Measurements from ENCODE around the gene SYT11.
A peak's percentile ranks its signal among the peaks of the same experiment; 100 is the strongest.
"Not testable (repeated sequence)": the region's sequence is repeated elsewhere in the genome, so short reads cannot be mapped to it uniquely, and the experiment has no call there.

The SYT11 gene, protein sequence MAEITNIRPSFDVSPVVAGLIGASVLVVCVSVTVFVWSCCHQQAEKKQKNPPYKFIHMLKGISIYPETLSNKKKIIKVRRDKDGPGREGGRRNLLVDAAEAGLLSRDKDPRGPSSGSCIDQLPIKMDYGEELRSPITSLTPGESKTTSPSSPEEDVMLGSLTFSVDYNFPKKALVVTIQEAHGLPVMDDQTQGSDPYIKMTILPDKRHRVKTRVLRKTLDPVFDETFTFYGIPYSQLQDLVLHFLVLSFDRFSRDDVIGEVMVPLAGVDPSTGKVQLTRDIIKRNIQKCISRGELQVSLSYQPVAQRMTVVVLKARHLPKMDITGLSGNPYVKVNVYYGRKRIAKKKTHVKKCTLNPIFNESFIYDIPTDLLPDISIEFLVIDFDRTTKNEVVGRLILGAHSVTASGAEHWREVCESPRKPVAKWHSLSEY

DNA sequence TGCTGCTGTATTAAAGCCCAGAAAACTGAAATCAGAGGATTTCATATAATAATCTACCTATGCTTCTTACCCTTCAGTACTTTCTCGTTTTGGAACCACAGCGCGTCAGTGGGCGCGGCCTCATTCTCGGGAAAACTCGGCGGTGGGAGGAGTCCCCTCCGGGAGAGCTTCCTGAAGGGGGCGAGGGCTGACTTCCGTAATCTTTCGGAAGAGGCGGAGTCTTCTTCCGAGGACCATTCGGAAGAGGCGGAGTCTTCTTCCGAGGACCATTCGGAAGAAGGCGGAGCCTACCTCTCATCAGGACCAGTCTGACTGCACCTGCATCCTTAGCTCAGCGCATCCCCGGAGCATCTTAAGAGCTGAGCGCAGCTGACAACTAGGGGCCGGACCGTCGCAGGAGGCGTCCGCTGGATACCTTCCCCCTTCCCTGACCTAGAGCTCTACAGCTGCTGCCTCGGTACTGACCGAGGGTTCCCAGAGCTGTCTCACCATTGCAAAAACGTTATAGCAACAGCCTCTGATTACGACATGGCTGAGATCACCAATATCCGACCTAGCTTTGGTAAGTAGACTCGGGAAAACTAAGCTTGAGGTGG lies at the start of gene SYT11:
SYT11 (plus strand) TSS at position 334 of the 596 bp plus-strand sequence; CDS start at position 529, 195 bp downstream.
- DNase-seq (ENCODE audit: low read depth), result peak; percentile 85

DNA sequence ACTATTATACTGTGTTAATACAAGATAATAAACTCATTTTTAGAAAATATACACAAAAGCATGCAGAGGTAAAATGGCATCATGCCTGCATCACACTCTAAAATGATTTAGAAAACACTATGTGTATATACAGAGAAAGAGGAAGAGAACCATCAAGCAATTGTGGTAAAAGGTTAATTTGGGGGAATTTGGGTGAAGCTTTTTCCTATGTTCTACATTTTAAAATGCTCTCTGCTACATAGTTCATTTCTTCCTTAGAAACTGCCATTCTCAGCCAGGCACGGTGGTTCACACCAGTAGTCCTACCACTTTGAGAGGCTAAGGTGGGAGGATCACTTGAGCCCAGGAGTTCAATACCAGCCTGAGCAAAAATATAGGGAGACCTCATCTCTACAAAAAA lies 46.5 kb upstream of the SYT11 start:
- no peak for DNase-seq (ENCODE audit: low read depth)

DNA sequence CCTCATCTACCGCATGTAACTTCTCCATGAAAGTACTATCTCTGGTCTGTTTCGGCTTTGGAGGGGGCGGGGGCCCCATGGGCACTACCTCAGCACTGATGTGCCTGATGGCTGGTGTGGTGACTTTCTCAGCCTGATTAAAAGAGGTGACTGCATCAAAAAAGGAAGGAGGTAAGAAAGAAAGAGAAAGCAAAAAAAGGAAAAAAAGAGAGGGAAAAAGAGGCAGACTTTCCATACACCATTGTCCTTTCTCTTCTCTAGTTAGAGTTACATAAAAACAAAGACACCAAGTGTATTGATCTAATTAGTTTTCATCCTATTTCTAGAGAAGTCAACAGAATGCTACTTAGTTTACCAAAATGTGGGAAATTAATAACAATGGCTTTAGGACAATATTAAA lies 45.7 kb upstream of the SYT11 start:
- no peak for DNase-seq (ENCODE audit: low read depth)

DNA sequence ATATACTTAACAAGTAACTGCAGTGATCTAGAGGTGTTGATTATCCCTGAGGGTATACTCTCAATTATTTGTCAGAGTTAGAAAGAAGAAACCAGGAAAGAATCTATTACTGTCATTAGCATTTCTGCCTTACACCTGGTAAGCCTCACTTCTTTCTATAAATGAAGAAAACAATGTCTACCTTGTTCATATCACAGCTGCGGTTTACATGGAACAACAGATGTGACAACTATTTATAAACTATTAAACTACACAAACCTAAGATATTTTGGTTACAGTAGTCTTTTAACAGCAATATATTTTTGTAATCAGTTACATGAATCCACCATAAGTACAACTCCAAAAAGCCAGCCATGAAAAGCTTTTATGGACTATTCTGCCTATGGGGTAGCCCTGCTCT lies 43.0 kb upstream of the SYT11 start:
- DNase-seq (ENCODE audit: low read depth), result no peak

DNA sequence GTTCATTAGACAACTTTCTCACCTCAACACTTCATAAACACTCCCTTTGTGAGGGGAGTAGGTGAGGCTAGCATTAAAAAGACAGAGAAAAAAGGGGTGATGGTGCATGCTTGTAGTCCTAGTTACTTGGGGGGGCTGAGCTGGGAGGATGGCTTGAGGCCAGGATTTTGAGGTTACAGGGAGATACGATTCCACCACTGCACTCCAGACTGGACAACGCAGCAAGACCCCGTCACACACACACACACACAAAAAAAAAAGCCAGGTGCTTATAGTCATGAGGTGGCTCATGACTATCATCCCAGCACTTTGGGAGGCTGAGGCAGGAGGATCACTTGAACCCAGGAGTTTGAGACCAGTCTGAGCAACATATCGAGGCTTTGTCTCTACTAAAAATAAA lies 31.9 kb upstream of the SYT11 start:
- DNase-seq (ENCODE audit: low read depth), result no peak

DNA sequence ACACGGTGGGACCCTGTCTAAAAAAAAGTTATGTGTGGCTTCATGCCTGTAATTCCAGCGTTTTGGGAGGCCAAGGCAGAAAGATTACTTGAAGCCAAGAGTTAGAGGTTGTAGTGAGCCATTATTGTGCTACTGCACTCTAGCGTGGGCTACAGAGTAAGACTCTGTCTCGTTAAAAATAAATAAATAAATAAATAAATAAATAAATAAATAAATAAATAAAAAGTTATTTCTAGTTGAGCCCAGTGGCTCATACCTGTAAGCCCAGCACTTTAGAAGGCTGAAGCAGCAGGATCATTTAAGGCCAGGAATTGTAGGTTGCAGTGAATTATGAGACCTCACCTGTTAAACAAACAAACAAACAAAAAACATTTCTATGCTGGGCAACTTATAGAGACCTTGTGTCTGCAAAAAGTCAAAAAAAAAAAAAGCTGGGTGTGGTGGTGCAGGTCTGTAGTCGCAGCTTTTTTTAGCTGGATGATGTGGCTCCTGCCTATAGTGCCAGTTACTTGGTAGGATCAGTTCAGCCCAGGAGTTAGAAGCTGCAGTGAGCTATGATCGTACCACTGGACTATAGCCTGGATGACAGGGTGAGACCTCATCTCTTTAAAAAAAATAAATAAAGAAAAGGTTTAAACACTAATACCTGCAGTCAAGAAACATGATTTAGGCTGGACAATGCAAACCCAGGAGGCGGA lies 27.9 kb upstream of the SYT11 start:
- no peak for DNase-seq (ENCODE audit: low read depth)

DNA sequence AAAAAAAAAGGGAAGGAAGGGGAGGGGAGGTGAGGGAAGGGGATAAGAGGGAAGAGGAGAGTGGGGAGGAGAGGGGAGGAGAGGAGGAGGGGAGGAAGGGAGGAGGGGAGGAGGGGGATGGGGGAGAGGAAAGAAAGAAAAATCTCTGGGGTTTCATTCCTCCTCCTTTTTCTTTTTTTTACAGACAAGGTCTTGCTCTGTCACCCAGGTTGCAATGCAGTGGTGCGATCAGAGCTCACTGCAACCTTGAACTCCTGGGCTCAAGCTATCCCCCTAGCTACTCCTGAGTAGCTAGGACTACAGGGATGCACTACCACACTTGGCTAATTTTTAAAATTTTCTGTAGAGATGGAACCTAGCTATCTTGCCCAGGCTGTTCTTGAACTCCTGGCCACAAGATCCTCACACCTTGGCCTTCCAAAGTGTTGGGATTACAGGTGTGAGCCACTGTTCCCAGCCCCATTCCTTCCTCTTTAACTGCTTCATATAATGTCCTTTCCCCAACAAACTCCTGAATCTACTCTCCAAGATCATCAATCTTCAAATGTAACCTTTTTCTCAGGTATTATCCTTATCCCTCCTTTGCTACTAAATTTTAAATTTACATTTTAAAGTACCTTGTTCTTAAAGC lies 25.6 kb upstream of the SYT11 start:
- DNase-seq (ENCODE audit: low read depth), result no peak

DNA sequence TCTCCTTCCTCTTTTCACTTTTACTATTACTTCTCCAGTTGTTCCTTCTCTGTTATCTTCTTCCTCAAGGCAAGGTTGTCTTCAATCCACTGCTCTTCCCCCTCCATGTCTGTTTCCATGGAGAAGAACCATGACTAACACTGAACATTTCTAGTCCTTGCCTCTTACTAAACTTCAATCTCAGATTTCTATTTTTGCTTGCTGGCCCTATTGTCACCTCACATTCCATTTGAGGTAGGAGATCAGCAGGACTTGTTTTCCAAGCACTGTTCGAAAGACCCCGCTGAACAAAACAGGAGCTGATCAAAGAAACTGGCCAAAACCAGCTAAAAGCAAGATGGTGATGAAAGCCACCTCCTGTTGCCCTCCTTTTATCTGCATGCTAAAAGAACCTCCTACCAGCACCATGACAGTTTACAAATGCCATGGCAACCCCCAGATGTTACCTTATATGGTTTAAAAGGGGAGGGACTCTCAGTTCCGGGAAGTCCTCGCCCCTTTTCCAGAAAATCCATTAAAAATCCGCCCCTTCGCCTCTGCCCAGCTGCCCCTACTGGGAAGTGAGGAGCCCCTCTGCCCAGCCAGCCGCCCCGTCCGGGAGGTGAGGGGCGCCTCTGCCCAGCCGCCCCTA lies 25.0 kb upstream of the SYT11 start:
- DNase-seq (ENCODE audit: low read depth), result no peak

DNA sequence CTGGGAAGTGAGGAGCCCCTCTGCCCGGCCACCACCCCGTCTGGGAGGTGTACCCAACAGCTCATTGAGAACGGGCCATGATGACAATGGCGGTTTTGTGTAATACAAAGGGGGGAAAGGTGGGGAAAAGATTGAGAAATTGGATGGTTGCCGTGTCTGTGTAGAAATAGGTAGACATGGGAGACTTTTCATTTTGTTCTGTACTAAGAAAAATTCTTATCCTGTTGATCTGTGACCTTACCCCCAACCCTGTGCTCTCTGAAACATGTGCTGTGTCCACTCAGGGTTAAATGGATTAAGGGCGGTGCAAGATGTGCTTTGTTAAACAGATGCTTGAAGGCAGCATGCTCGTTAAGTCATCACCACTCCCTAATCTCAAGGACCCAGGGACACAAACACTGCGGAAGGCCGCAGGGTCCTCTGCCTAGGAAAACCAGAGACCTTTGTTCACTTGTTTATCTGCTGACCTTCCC lies 24.4 kb upstream of the SYT11 start:
- DNase-seq (ENCODE audit: low read depth), result not testable (repeated sequence)

DNA sequence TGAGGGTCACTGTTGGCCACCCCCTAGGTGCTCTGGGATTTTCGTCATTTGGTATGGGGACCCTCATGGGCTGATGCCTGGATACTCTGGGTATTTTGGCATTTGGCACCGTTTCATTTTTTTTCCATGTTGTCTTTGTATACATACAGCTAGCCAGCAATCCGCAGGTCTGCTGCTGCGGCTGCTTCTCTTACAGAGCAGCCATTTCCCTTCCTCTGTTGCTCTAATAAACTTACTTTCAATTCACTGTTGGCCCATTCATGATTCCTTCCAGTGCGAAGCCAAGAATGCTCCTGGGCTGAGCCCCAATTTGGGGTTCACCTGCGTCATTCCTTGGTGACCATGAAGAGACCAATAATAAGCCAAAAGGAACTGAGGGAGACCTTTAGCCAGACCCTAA lies 23.8 kb upstream of the SYT11 start:
- DNase-seq (ENCODE audit: low read depth), result no peak

DNA sequence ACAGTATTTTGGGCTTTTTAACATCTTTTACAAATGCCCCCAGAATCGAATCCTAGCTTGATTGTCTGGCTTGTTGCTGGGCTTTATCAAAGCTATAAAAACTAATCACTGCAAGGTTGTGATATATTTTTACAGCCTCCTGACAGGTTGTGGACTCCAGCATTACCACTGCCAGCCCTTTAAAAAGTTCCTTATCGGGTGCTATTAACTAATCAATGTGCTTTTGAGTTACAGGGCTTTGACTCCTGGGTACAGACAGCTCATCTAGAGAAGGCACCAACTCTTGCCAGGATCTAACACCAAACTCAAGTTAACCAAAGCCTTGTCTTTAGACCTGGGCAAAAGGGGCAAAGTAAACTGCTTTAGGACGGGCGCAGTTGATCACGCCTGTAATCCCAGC lies 19.0 kb upstream of the SYT11 start:
- DNase-seq (ENCODE audit: low read depth), result no peak

DNA sequence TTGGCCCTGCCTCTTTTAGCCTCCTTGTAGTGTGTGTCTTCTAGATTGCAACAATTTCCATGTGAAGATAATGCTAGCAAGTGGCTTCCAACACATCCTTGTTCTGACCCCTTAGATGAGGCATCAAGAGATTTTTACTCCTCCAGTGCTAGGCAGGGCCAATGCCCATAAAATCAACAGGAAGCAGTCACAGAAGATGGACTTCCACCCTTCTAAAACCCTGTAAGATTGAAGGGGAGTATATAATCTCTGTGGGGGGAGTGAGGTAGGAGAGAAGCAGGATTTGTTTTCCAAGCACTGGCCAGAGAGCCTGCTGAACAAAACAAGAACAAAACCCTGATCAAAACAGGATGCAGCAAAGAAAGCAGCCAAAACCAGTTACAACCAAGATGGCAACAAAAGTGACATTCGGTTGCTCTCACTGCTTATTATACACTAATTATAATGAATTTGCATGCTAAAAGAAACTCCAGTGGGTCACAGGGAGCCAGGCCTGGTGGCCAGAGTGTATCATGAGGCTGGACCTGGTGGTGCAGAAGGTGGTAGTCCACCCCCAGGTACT lies 14.4 kb upstream of the SYT11 start:
- DNase-seq (ENCODE audit: low read depth), result no peak

DNA sequence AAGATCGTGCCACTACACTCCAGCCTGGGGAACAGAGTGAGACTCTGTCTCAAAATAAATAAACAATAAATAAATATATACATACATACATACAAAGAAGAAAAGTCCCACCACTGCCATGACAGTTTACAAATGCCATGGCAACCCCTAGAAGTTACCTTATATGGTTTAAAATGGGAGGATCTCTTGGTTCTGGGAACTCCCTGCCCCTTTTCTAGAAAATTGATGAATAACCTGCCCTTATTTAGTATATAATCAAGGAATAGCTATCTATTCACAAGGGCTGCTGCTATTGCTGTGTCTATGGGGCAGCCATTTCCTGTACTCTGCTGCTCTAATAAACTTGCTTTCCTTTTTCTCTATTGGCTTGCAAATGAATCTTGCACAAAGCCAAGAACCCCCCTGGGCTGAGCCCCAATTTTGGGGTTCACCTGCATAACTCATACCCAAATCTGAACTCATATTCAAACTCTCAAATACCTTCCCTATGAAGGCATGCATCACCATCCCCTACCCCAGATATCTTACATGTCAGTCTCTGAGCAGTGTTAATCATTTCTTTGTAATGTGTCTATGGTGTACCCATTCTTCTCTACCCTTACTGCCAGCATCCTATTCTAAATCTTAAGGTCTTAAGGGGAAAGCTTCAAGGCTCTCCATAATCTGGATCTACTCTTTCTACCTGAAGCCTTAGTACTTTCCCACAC lies 11.4 kb upstream of the SYT11 start:
- no peak for DNase-seq (ENCODE audit: low read depth)

DNA sequence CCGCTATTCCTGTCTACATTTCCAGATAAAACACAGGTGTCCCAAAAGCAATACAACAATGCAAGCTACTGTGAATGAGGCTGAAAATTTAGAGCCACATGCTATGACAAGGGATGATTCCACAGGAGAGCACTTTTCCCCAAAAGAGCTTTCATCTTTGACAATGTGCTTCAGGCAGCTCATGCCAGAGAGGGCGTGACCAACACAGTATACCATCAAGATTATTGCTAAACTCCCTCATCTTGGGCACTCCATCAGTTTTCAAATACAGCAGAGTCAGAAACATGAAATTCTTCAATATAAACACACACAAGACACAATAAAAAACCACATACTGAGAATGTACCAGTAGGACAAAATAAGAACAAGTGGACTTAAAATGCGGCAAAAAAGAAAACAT lies 9.0 kb upstream of the SYT11 start:
- no peak for DNase-seq (ENCODE audit: low read depth)

DNA sequence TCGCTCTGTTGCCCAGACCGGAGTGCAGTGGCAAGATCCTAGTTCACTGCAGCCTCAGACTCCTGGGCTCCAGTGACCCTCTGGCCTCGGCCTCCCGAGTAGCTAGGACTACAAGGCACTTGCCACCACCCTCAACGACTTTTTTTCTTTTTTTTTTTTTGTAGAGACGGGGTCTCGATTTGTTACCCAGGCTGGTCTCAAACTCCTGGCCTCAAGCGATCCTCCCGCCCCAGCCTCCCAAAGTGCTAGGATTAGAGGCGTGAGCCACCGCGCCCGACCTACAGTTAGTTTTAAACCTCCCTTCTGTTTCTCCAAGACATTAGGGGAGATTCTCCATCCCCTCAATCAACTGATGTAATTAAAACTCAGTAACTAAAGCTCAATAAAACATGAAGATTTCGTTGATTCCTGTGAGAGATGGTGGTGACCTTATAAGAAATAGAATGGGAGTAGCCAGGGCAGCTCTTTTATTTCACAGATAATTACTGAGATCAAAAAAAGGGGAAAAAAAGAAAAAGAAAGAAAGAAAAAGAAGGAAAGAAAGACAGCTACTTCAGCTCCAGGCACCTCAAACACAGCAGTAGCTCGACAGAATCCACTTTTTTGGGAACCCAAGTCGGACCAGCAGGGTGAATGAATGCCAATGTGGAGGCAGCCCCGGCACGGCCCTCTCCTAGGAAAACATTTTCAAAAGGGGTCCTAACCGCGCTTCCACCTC lies 3.0 kb upstream of the SYT11 start:
- DNase-seq (ENCODE audit: low read depth), result no peak

DNA sequence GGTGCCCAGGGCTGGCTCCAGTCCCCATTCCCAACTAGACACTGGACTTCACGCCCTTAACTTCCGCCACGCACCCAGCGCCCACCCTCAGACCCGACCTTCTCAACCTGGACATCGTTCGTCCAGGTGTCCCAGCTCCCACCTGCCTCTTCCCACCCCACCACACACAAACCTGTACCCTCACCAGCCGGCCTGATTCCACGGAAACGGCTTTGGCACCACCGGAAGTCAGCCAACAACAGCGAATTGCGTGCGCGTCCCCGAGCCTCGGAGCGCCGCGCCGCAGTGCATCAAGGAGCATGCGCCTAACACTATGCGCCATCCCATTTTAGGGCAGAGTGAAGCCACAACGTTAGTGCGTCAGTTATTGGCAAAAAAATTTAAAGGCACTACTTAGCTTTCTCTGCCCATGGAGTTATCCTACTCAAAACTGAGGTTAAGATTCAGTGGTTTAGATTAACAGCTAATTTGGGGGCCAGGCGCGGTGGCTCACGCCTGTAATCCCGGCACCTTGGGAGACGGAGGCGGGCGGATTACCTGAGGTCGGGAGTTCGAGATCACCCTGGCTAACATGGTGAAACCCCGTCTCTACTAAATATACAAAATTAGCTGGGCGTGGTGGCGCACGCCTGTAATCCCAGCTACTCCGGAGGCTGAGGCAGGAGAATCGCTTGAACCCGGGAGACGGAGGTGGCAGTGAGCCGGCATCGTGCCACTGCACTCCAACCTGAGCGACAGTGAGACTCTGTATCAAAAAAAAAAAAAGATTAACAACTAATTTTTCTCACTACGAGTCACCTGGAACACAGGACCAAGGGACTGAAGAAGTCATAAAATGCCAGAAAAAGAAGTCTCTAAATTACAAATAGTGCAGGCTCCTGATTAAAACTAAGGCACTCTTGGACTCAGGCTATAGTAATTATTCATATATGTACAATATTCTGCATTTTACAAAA lies 2.1 kb upstream of the SYT11 start, which contains the start of gene GON4L:
GON4L (minus strand) TSS at position 240 of the 956 bp plus-strand sequence. CDS start 3,434 bp downstream, outside the sequence.
- DNase-seq (ENCODE audit: low read depth), result peak; percentile 66

DNA sequence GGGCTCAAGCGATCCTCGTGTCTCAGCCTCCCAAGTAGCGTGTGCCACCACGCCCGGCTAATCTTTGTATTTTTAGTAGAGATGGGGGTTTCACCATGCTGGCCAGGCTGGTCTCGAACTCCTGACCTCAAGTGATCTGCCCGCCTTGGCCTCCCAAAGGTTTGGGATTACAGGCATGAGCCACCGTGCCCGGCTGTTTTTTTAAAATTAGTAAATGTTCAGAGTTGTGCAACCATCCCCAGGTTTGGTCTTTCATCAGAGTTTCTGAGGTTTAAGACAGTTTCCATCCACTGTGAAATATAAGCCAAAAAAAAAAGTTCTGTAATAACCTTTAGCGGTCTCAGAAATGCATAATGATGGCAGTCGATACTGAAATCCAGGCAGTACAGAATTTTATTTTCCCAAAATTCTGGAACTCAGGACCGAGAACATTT lies 550 bp upstream of the SYT11 start:
- no peak for DNase-seq (ENCODE audit: low read depth)

DNA sequence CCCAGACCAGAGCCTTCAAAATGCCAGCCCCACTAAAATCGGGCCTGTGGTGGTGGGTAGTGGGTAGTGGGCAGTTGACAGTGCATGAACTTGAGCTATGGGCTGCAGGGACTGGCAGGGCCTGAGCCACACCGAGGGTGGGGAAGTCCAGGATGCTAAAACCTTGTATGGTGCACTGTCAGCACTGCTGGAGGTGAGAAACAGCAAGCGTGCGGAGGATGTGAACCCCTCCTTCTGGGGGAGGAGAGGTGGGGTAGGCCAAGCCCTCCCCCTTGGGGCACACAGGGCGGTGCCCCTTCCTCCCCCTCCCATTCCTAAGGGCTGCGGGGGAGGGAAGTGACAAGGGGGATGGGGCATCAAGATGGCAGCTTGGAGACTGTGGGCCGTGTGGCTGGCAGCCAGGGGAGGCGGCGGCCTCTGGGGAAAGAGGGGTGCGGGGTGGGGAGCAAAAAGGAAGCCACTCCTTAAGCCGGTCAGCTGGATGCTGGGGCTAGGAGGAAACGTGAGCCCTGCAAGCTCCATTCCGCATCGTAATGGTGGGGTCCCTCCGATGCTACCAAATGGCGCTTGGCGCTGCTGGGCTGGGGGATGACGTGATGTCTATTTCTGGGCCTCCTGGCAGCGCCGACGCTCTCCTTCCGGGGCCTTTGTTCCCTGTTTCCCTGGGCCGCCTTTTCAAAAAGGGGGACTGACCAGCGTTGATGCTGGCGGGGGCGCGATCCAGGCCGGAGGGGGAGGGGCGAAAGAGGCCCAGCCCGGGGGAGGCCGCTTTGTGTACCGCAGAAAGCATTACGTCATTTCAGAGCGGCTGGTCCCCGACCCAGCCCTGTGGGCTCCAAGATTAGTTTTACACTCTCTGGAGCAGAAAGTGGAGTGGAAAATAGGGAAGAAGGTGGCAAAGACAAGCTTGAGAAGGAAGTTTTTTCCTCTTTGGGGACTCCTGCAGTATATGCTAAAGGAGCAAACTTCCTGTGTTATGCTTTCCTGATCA lies 809 bp downstream of the SYT11 start:
- peak; percentile 13 for DNase-seq (ENCODE audit: low read depth)

Measured in stimulated activated CD8-positive, alpha-beta memory T cell treated with anti-CD3 and anti-CD28 coated beads, Interleukin-15, amount 100 ng/mL, for 24 hours (primary cell).